HEK293 (cell line): ENCODE data around the gene AK8.

Source experiments
- CTCF ChIA-PET: fragments of 350-600 bp; formaldehyde crosslinking; extraction: SDS; loops from one replicate; lab custom pipeline; 2021; ENCODE audit warnings: antibody characterized with exemption; lab: Yijun Ruan, JAX
- POLR2A ChIA-PET: fragments of 300-600 bp; formaldehyde crosslinking; extraction: SDS; loops from one replicate; lab custom pipeline; 2020; ENCODE audit warnings: antibody characterized with exemption, inconsistent platforms; lab: Yijun Ruan, JAX
- H3K27ac ChIP-seq: fragments of 200-500 bp; sonication (Bioruptor generic); 2 replicates; pipeline ENCODE4 v1.5.1; 2014; ENCODE audit warnings: low read depth, low read length, control low read depth, inconsistent platforms; ENCODE audit errors: extremely low read depth
- H3K36me3 ChIP-seq, 2 experiments: fragments of 200-500 bp in 1 of 2; sonication (Bioruptor generic) in 1 of 2; 1 replicate in 1 of 2; 2 replicates in 1 of 2; pipeline ENCODE4 v1.5.1; 2014 to 2017; ENCODE audit warnings: inconsistent platforms in 2 of 2, low read length in 2 of 2; ENCODE audit not compliant: control insufficient read depth in 2 of 2, insufficient read depth in 1 of 2
- H3K4me1 ChIP-seq: fragments of 200-500 bp; sonication (Bioruptor generic); 2 replicates; pipeline ENCODE4 v1.5.1; 2014; ENCODE audit warnings: mild to moderate bottlenecking, low read length, inconsistent platforms; ENCODE audit not compliant: control insufficient read depth, insufficient read depth
- H3K4me3 ChIP-seq: 2 replicates; pipeline ENCODE4 v1.5.1; 2011; ENCODE audit warnings: low read depth, mild to moderate bottlenecking, control low read depth, low read length, moderate library complexity
- H3K9me3 ChIP-seq: fragments of 200-500 bp; sonication (Bioruptor generic); 2 replicates; pipeline ENCODE4 v1.5.1; 2014; ENCODE audit warnings: low read depth, low read length, inconsistent platforms; ENCODE audit not compliant: control insufficient read depth, insufficient read depth
- GLI2 ChIP-seq: fragments of 450-650 bp; formaldehyde crosslinking; IDR thresholded peaks from 2 replicates; pipeline ENCODE4; 2017; ENCODE audit warnings: missing biosample characterization, missing genetic modification characterization, low read depth, borderline replicate concordance
- HOXD13 ChIP-seq: sonication (generic); formaldehyde crosslinking; IDR thresholded peaks from 2 replicates; pipeline ENCODE4 v1.8.0; 2022; ENCODE audit warnings: missing genetic modification reagents, borderline replicate concordance
- IKZF3 ChIP-seq: fragments of 450-650 bp; IDR thresholded peaks from 2 replicates; pipeline ENCODE4 v1.5.0; 2018; ENCODE audit warnings: missing biosample characterization, mild to moderate bottlenecking, missing genetic modification characterization, moderate library complexity
- OSR2 ChIP-seq: fragments of 450-650 bp; formaldehyde crosslinking; IDR thresholded peaks from 2 replicates; pipeline ENCODE4 v1.5.1; 2016; ENCODE audit warnings: missing biosample characterization, missing genetic modification characterization
- SETDB1 ChIP-seq: IDR thresholded peaks from one replicate; pipeline ENCODE4 v1.6.1; 2017; ENCODE audit warnings: mild to moderate bottlenecking, low read length, moderate library complexity, mixed read lengths; ENCODE audit not compliant: insufficient read length
- YY1 ChIP-seq: fragments of 450-650 bp; formaldehyde crosslinking; IDR thresholded peaks from 2 replicates; pipeline ENCODE4 v1.5.1; 2018; ENCODE audit warnings: missing biosample characterization, missing genetic modification characterization
- ZNF24 ChIP-seq: fragments of 450-650 bp; formaldehyde crosslinking; IDR thresholded peaks from 2 replicates; pipeline ENCODE4 v1.5.1; 2016; ENCODE audit warnings: missing biosample characterization, missing genetic modification characterization
- ZNF280D ChIP-seq: fragments of 450-650 bp; formaldehyde crosslinking; IDR thresholded peaks from 2 replicates; pipeline ENCODE4 v1.5.1; 2016; ENCODE audit warnings: missing biosample characterization, missing genetic modification characterization
- ZNF501 ChIP-seq: fragments of 450-650 bp; formaldehyde crosslinking; IDR thresholded peaks from 2 replicates; pipeline ENCODE4 v1.5.1; 2016; ENCODE audit warnings: missing biosample characterization, missing genetic modification characterization
- ZNF510 ChIP-seq: fragments of 450-650 bp; formaldehyde crosslinking; IDR thresholded peaks from 2 replicates; pipeline ENCODE4 v1.5.1; 2018; ENCODE audit warnings: mild to moderate bottlenecking, missing genetic modification characterization, missing biosample characterization; ENCODE audit not compliant: insufficient replicate concordance
- ZNF529 ChIP-seq: fragments of 450-650 bp; formaldehyde crosslinking; IDR thresholded peaks from 2 replicates; pipeline ENCODE4 v1.5.1; 2017; ENCODE audit warnings: missing genetic modification characterization, missing biosample characterization; ENCODE audit not compliant: insufficient replicate concordance
- ZNF555 ChIP-seq: fragments of 450-650 bp; formaldehyde crosslinking; conservative IDR thresholded peaks from 2 replicates; pipeline ENCODE4 v1.5.1; 2017; ENCODE audit warnings: missing biosample characterization, mild to moderate bottlenecking, missing genetic modification characterization, inconsistent platforms
- ZNF629 ChIP-seq: fragments of 450-650 bp; formaldehyde crosslinking; IDR thresholded peaks from 2 replicates; pipeline ENCODE4 v1.5.1; 2017; ENCODE audit warnings: missing biosample characterization, missing genetic modification characterization
- ZNF639 ChIP-seq: fragments of 450-650 bp; formaldehyde crosslinking; IDR thresholded peaks from 2 replicates; pipeline ENCODE4 v1.5.1; 2016; ENCODE audit warnings: missing biosample characterization, missing genetic modification characterization
- ZNF645 ChIP-seq: fragments of 450-650 bp; formaldehyde crosslinking; IDR thresholded peaks from 2 replicates; pipeline ENCODE4; 2016; ENCODE audit warnings: missing biosample characterization, missing genetic modification characterization
- ZNF654 ChIP-seq: fragments of 450-650 bp; formaldehyde crosslinking; IDR thresholded peaks from 2 replicates; pipeline ENCODE4 v1.5.1; 2016; ENCODE audit warnings: low read depth, missing biosample characterization, missing genetic modification characterization
- ZNF768 ChIP-seq: fragments of 450-650 bp; formaldehyde crosslinking; IDR thresholded peaks from 2 replicates; pipeline ENCODE4 v1.5.1; 2018; ENCODE audit warnings: missing biosample characterization, mild to moderate bottlenecking, missing genetic modification characterization
- ZNF837 ChIP-seq: fragments of 450-650 bp; formaldehyde crosslinking; IDR thresholded peaks from 2 replicates; pipeline ENCODE4 v1.5.1; 2016; ENCODE audit warnings: missing biosample characterization, missing genetic modification characterization
- ZXDB ChIP-seq: fragments of 450-650 bp; formaldehyde crosslinking; IDR thresholded peaks from 2 replicates; pipeline ENCODE4 v1.5.1; 2016; ENCODE audit warnings: missing biosample characterization, missing genetic modification characterization
- TF ChIP-seq, protein P1 (sequence below): fragments of 450-650 bp; formaldehyde crosslinking; IDR thresholded peaks from 2 replicates; pipeline ENCODE4 v1.5.1; 2016; ENCODE audit warnings: missing biosample characterization, missing genetic modification characterization, low read depth
- TF ChIP-seq, protein P2 (sequence below): fragments of 450-650 bp; formaldehyde crosslinking; conservative IDR thresholded peaks from 2 replicates; pipeline ENCODE4 v1.5.1; 2016; ENCODE audit warnings: low read depth, missing biosample characterization, missing genetic modification characterization

The AK8 gene

DNA sequence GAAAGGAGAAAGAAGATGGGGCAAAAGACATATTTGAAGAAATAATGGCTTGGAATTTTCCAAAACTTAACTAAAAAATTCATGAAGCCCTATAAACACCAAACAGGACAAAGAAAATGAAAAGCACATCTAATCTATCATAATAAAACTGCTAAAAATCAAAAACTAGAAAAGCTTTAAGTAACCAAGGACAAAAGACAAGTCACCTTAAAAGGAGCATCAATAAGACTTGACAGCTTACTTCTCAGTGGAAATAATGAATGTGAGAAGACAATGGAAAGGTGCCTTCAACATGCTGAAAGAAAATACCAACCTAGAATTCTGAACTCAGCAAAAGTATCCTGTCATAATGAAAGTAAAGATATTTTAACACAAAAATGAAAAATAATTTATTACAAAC is 180.9 kb downstream of the AK8 start (continued):
- TF ChIP-seq, protein P1, sequence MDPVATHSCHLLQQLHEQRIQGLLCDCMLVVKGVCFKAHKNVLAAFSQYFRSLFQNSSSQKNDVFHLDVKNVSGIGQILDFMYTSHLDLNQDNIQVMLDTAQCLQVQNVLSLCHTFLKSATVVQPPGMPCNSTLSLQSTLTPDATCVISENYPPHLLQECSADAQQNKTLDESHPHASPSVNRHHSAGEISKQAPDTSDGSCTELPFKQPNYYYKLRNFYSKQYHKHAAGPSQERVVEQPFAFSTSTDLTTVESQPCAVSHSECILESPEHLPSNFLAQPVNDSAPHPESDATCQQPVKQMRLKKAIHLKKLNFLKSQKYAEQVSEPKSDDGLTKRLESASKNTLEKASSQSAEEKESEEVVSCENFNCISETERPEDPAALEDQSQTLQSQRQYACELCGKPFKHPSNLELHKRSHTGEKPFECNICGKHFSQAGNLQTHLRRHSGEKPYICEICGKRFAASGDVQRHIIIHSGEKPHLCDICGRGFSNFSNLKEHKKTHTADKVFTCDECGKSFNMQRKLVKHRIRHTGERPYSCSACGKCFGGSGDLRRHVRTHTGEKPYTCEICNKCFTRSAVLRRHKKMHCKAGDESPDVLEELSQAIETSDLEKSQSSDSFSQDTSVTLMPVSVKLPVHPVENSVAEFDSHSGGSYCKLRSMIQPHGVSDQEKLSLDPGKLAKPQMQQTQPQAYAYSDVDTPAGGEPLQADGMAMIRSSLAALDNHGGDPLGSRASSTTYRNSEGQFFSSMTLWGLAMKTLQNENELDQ = no peak
- TF ChIP-seq, protein P2, sequence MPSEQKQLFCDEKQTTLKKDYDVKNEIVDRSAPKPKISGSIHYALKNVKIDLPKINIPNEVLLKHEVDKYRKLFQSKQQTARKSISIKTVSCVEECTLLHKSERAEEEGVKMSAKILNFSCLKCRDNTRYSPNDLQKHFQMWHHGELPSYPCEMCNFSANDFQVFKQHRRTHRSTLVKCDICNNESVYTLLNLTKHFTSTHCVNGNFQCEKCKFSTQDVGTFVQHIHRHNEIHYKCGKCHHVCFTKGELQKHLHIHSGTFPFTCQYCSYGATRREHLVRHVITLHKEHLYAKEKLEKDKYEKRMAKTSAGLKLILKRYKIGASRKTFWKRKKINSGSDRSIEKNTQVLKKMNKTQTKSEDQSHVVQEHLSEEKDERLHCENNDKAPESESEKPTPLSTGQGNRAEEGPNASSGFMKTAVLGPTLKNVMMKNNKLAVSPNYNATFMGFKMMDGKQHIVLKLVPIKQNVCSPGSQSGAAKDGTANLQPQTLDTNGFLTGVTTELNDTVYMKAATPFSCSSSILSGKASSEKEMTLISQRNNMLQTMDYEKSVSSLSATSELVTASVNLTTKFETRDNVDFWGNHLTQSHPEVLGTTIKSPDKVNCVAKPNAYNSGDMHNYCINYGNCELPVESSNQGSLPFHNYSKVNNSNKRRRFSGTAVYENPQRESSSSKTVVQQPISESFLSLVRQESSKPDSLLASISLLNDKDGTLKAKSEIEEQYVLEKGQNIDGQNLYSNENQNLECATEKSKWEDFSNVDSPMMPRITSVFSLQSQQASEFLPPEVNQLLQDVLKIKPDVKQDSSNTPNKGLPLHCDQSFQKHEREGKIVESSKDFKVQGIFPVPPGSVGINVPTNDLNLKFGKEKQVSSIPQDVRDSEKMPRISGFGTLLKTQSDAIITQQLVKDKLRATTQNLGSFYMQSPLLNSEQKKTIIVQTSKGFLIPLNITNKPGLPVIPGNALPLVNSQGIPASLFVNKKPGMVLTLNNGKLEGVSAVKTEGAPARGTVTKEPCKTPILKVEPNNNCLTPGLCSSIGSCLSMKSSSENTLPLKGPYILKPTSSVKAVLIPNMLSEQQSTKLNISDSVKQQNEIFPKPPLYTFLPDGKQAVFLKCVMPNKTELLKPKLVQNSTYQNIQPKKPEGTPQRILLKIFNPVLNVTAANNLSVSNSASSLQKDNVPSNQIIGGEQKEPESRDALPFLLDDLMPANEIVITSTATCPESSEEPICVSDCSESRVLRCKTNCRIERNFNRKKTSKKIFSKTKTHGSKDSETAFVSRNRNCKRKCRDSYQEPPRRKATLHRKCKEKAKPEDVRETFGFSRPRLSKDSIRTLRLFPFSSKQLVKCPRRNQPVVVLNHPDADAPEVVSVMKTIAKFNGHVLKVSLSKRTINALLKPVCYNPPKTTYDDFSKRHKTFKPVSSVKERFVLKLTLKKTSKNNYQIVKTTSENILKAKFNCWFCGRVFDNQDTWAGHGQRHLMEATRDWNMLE = peak; percentile 42; the same call in 1 of the 2 replicates
- peak; percentile 63; the same call in 1 of the 2 replicates for TF ChIP-seq ZNF639 (tag by site-specific recombination)
- peak; percentile 29 for TF ChIP-seq ZNF510 (tag by site-specific recombination)
- TF ChIP-seq ZNF837 (tag by site-specific recombination) = no peak
- peak; percentile 73 for TF ChIP-seq ZNF529
- 0 out of 2 replicates have a peak, but pooled peaks have one; percentile 29 for TF ChIP-seq ZNF501 (tag by site-specific recombination)

DNA sequence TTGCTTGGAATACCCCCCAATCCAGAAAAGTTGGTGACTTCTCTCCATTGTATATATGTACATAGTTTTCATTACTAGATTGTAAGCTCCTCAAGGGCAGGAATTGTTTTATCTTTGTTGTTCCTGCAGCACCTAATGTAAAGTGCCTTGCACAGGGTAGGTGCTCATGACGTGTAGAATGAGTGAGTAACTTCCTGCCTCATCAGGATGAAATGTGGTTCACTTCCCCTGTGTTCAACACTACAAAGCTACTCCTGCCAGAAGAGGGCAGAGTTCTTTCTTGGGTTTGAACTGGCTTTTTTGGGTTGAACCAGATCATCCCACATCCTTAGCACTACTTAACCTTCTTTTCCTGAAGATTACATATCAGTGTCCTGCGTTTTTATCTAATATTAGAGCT is 183.9 kb downstream of the AK8 start:
- H3K4me3 ChIP-seq = no peak overlapping the region
- H3K9me3 ChIP-seq = no peaks in the 10 kb centered on the region
- peaks cover 3 to 26% of the 10 kb centered on the region in 2 experiments for H3K36me3 ChIP-seq
- no peak overlapping the region for H3K27ac ChIP-seq
- CTCF ChIA-PET = interaction anchor here (0.7 to 3.7 kb wide), 11 partner anchors 11 to 366 kb away, joined by 3 to 20 read pairs (median 4); no protein-coding TSS in a partner anchor
- TF ChIP-seq IKZF3 = no peak
- TF ChIP-seq SETDB1 = peak; percentile 15
- TF ChIP-seq ZNF654 (tag by site-specific recombination) = 0 out of 2 replicates have a peak, but pooled peaks have one; percentile 8
- TF ChIP-seq ZNF555 (tag by site-specific recombination) = no peak
- peak; percentile 30; the same call in 1 of the 2 replicates for TF ChIP-seq ZNF629
- TF ChIP-seq, all 188 proteins: peak for 3
- POLR2A ChIA-PET = interaction anchor here (0.8 to 1.3 kb wide), 2 partner anchors 9 to 12 kb away, joined by 3 to 4 read pairs; no protein-coding TSS in a partner anchor
- no peaks in the 10 kb centered on the region for H3K4me1 ChIP-seq

- POLR2A ChIA-PET = no interaction called here
- H3K4me1 ChIP-seq = no peaks in the 10 kb centered on the region
- H3K4me3 ChIP-seq = no peak overlapping the region
- H3K27ac ChIP-seq = no peak overlapping the region
- no peaks in the 10 kb centered on the region for H3K9me3 ChIP-seq
- peaks cover 11 to 60% of the 10 kb centered on the region in 2 experiments for H3K36me3 ChIP-seq
- CTCF ChIA-PET = interaction anchor here (1.6 kb wide), 2 partner anchors 11 to 212 kb away, joined by 3 to 9 read pairs; no protein-coding TSS in a partner anchor
- TF ChIP-seq YY1 (no peak), ZNF768 (tag by site-specific recombination) (no peak), ZNF24 (tag by site-specific recombination) (no peak), ZXDB (tag by site-specific recombination) (no peak), HOXD13 (CRISPR knock-in tag) (no peak), ZNF645 (tag by site-specific recombination) (no peak), GLI2 (tag by site-specific recombination) (no peak), ZNF280D (tag by site-specific recombination) (no peak), OSR2 (tag by site-specific recombination) (no peak)
These were observed 187.4 kb downstream of the AK8 start for GRCh38 chr9:132690696-132691095.
